ENCODE results near the gene KRTAP9-7. TPM values are rescaled to one million over a fixed set of nuclear protein-coding genes. Genes with fewer than 3 reads are reported as not detected.

Gene KRTAP9-7, protein sequence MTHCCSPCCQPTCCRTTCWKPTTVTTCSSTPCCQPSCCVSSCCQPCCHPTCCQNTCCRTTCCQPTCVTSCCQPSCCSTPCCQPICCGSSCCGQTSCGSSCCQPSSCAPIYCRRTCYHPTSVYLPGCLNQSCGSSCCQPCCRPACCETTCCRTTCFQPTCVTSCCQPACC
- total RNA-seq = not detected in 2 replicates

DNA sequence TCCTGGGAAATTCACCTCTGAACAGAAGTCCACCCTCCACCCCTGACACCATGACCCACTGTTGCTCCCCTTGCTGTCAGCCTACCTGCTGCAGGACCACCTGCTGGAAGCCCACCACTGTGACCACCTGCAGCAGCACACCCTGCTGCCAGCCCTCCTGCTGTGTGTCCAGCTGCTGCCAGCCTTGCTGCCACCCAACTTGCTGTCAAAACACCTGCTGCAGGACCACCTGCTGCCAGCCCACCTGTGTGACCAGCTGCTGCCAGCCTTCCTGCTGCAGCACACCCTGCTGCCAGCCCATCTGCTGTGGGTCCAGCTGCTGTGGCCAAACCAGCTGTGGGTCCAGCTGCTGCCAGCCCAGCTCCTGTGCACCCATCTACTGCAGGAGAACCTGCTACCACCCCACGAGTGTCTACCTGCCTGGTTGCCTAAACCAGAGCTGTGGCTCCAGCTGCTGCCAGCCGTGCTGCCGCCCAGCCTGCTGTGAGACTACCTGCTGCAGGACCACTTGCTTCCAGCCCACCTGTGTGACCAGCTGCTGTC is at the start of gene KRTAP9-7:
Gene KRTAP9-7, plus strand, starts transcription at position 51 of the 543 bp plus-strand sequence. Its CDS starts 0 bp downstream, at position 51.

DNA sequence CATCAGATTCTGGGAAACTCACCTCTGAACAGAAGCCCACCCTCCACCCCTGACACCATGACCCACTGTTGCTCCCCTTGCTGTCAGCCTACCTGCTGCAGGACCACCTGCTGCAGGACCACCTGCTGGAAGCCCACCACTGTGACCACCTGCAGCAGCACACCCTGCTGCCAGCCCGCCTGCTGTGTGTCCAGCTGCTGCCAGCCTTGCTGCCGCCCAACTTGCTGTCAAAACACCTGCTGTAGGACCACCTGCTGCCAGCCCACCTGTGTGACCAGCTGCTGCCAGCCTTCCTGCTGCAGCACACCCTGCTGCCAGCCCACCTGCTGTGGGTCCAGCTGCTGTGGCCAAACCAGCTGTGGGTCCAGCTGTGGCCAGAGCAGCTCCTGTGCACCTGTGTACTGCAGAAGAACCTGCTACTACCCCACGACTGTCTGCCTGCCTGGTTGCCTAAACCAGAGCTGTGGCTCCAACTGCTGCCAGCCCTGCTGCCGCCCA is 48.9 kb upstream of the KRTAP9-7 start, which contains the start of gene KRTAP9-2:
Gene KRTAP9-2, plus strand, starts transcription at position 51 of the 498 bp plus-strand sequence. Its CDS starts 7 bp downstream, at position 58.

DNA sequence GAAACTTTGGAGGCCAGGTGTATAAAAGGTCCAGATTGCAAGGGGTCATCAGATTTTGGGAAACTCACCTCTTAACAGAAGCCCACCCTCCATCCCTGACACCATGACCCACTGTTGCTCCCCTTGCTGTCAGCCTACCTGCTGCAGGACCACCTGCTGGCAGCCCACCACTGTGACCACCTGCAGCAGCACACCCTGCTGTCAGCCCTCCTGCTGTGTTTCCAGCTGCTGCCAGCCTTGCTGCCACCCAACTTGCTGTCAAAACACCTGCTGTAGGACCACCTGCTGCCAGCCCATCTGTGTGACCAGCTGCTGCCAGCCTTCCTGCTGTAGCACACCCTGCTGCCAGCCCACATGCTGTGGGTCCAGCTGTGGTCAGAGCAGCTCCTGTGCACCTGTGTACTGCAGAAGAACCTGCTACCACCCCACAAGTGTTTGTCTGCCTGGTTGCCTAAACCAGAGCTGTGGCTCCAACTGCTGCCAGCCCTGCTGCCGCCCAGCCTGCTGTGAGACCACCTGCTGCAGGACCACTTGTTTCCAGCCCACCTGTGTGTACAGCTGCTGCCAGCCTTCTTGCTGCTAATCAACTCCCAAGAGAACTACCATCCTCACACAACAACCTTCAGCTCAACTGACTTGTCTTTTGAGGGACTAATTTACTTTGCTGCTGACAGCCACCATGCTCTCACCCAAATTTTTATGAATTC is 42.9 kb upstream of the KRTAP9-7 start, which contains the start of gene KRTAP9-3:
Gene KRTAP9-3, plus strand, starts transcription at position 51 of the 707 bp plus-strand sequence. Its CDS starts 53 bp downstream, at position 104.

DNA sequence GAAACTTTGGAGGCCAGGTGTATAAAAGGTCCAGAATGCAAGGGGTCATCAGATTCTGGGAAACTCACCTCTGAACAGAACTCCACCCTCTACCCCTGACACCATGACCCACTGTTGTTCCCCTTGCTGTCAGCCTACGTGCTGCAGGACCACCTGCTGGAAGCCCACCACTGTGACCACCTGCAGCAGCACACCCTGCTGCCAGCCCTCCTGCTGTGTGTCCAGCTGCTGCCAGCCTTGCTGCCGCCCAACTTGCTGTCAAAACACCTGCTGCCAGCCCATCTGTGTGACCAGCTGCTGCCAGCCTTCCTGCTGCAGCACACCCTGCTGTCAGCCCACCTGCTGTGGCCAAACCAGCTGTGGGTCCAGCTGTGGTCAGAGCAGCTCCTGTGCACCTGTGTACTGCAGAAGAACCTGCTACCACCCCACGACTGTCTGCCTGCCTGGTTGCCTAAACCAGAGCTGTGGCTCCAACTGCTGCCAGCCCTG is 37.5 kb upstream of the KRTAP9-7 start, which contains the start of gene KRTAP9-8:
Gene KRTAP9-8, plus strand, starts transcription at position 51 of the 489 bp plus-strand sequence. Its CDS starts 53 bp downstream, at position 104.

DNA sequence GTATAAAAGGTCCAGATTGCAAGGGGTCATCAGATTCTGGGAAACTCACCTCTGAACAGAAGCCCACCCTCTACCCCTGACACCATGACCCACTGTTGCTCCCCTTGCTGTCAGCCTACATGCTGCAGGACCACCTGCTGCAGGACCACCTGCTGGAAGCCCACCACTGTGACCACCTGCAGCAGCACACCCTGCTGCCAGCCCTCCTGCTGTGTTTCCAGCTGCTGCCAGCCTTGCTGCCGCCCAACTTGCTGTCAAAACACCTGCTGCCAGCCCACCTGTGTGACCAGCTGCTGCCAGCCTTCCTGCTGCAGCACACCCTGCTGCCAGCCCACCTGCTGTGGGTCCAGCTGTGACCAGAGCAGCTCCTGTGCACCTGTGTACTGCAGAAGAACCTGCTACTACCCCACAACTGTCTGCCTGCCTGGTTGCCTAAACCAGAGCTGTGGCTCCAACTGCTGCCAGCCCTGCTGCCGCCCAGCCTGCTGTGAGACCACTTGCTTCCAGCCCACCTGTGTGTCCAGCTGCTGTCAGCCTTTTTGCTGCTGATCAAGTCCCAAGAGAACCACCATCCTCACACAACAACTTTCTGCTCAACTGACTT is 25.8 kb upstream of the KRTAP9-7 start, which contains the start of gene KRTAP9-4:
Gene KRTAP9-4, plus strand, starts transcription at position 51 of the 604 bp plus-strand sequence. Its CDS starts 34 bp downstream, at position 85.

DNA sequence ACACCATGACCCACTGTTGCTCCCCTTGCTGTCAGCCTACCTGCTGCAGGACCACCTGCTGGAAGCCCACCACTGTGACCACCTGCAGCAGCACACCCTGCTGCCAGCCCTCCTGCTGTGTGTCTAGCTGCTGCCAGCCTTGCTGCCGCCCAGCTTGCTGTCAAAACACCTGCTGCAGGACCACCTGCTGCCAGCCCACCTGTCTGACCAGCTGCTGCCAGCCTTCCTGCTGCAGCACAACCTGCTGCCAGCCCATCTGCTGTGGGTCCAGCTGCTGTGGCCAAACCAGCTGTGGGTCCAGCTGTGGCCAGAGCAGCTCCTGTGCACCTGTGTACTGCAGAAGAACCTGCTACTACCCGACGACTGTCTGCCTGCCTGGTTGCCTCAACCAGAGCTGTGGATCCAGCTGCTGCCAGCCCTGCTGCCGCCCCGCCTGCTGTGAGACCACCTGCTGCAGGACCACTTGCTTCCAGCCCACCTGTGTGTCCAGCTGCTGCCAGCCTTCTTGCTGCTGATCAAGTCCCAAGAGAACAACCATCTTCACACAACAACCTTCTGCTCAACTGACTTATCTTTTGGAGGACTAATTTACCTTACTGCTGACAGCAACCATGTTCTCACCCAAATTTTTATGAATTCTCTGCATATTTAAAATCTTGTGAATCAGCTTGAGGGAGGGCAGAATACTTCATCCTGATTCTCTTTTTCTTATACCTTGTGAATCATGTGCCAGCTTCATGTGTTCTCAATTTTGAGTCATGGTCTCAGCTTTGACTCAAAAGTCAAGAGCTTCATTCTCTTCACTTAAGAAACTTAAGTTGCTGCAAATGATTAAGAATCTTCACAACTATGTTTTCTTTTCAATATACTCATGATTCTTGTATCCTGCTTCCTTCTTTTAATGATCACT is 19.9 kb upstream of the KRTAP9-7 start, which contains the start of gene KRTAP9-9:
Gene KRTAP9-9, plus strand, starts transcription at position 4 of the 910 bp plus-strand sequence.

DNA sequence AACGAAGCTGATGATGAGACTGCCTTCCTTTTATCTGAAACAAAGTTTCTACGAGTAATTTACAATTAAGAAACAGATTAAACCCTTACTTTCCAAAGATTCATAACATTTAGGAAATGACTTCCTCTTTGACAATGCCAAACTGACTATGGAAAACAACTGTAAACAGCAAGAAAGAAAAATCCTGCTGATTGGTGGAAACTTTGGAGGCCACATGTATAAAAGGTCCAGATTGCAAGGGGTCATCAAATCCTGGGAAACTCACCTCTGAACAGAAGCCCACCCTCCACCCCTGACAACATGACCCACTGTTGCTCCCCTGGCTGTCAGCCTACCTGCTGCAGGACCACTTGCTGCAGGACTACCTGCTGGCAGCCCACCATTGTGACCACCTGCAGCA is 10.4 kb upstream of the KRTAP9-7 start, which contains the start of gene KRTAP9-6:
Gene KRTAP9-6, plus strand, starts transcription at position 301 of the 400 bp plus-strand sequence. Its CDS starts 0 bp downstream, at position 301.

DNA sequence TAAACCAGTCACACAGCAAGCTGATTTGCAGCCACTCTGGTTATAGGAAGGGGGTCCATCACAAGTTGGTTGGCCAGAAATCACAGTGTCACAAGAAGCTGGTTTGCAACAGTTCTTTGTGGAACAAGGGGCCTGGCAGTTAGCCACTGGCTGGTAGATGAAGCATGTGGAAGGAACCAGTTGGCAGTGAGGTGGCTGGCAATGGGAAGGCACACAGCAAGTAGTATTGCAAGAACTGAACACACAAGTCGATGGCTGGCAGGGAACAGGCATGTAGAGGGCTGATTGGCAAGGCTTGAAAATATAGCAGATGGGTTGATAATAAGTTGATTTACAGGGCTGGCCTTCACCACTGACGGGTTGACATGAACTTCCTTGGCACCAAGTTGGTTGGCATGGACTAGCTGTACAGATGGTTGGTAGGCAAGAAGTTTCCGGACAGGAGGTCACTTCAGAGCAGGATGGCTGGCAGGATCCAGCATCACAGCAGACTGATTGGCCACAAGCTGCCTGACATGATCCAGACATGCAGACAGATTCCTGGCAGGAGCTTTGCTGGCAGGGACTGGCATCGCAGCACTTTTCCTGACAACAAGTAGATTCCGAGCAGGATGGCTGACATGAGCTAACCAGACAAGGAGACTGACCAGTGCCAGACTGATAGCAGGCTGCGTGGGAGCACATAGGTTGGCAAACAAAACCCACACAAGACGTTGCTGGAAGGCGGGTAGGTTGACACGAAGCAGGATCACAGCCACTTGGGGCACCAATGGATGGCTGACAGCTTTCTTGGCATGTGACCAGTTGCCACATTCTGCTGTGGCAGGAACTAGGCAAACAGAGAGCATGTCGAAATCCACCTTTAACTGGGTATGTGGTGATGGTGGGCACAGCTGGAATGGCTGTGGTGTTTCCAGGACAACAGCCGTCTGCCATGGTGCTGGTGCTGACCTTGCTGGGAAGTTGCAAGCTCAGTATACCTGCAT is 26.7 kb downstream of the KRTAP9-7 start, which contains the start of gene KRTAP29-1:
Gene KRTAP29-1, minus strand, starts transcription at position 936 of the 986 bp plus-strand sequence. Its CDS starts 0 bp downstream, at position 936.

DNA sequence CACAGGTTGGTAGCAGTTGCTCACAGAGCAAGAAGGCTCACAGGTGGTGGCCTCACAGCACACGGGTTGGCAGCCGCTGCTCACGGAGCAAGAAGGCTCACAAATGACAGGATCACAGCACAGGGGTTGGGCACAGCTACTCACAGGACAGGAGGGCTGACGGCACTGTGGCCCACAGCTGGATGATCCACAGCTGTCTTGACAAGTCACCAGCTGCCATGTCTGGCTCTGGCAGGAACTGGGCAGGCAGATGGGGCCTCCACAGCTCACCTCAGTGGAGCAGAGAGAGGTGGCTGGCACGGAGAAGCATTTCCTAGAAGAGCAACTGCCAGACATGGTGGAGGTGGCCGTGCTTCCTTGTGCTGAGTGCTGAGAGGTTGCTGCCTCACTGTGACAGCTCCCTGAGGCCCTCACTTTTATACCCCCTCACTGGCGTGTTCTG is 33.4 kb downstream of the KRTAP9-7 start, which contains the start of gene KRTAP16-1:
Gene KRTAP16-1, minus strand, starts transcription at position 392 of the 442 bp plus-strand sequence. Its CDS starts 56 bp downstream, at position 336.

DNA sequence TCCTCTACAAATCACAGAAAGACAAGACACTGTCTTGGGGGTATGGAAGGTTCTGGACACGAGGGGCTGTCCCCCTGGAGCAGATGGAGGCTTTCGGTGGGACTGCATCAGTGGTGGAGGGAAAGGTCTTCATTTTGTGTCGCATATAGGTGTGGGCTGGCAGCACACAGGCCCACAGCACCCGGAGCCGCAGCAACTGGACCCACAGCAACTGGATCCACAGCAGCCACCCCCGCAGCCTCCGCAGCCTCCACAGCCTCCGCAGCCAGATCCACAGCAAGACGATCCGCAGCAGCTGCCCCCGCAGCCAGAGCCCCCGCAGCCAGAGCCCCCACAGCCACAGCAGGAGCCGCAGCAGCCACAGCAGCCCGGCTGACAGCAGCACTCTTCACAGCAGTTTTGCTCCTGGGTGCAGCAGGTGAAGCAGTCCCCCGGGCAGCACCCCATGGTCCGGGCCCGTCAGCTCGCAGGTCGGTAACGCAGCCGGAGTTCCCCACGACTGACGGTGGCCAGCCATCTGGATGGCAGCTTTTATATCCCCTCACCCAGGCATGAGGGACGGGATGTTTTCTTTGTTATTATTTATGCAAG is 39.8 kb downstream of the KRTAP9-7 start, which contains the start of gene KRTAP17-1:
Gene KRTAP17-1, minus strand, starts transcription at position 507 of the 591 bp plus-strand sequence. Its CDS starts 60 bp downstream, at position 447.

Other genes with a start within 250 kb of the KRTAP9-7 start
- gene KRTAP1-5, start 248.5 kb upstream of the KRTAP9-7 start, total RNA-seq = not detected in 2 replicates
- gene KRTAP1-4, start 245.5 kb upstream of the KRTAP9-7 start, total RNA-seq = not detected in 2 replicates
- not detected in 2 replicates for gene KRTAP1-3, start 240.8 kb upstream of the KRTAP9-7 start, total RNA-seq
- gene KRTAP1-1, start 234.2 kb upstream of the KRTAP9-7 start, total RNA-seq = not detected in 2 replicates
- not detected in 2 replicates for gene KRTAP2-1, start 228.4 kb upstream of the KRTAP9-7 start, total RNA-seq
- not detected in 2 replicates for gene KRTAP2-2, start 220.5 kb upstream of the KRTAP9-7 start, total RNA-seq
- not detected in 2 replicates for gene KRTAP2-3, start 215.6 kb upstream of the KRTAP9-7 start, total RNA-seq
- not detected in 2 replicates for gene KRTAP2-4, start 209.8 kb upstream of the KRTAP9-7 start, total RNA-seq
- gene KRTAP4-7, start 191.5 kb upstream of the KRTAP9-7 start, total RNA-seq = not detected in 2 replicates
- gene KRTAP4-8, start 177.6 kb upstream of the KRTAP9-7 start, total RNA-seq = not detected in 2 replicates
- not detected in 2 replicates for gene KRTAP4-16, start 173.5 kb upstream of the KRTAP9-7 start, total RNA-seq
- gene KRTAP4-9, start 170.3 kb upstream of the KRTAP9-7 start, total RNA-seq = not detected in 2 replicates
- gene KRTAP4-11, start 157.3 kb upstream of the KRTAP9-7 start, total RNA-seq = not detected in 2 replicates
- gene KRTAP4-12, start 151.5 kb upstream of the KRTAP9-7 start, total RNA-seq = not detected in 2 replicates
- not detected in 2 replicates for gene KRTAP4-6, start 135.2 kb upstream of the KRTAP9-7 start, total RNA-seq
- not detected in 2 replicates for gene KRTAP4-5, start 125.9 kb upstream of the KRTAP9-7 start, total RNA-seq
- not detected in 2 replicates for gene KRTAP4-4, start 115.0 kb upstream of the KRTAP9-7 start, total RNA-seq
- not detected in 2 replicates for gene KRTAP4-3, start 107.5 kb upstream of the KRTAP9-7 start, total RNA-seq
- not detected in 2 replicates for gene KRTAP4-2, start 97.5 kb upstream of the KRTAP9-7 start, total RNA-seq
- not detected in 2 replicates for gene KRTAP4-1, start 90.8 kb upstream of the KRTAP9-7 start, total RNA-seq
- not detected in 2 replicates for gene KRTAP9-1, start 85.8 kb upstream of the KRTAP9-7 start, total RNA-seq
- gene KRTAP9-2, start 49.0 kb upstream of the KRTAP9-7 start, total RNA-seq = not detected in 2 replicates
- not detected in 2 replicates for gene KRTAP9-3, start 43.2 kb upstream of the KRTAP9-7 start, total RNA-seq
- gene KRTAP9-8, start 37.7 kb upstream of the KRTAP9-7 start, total RNA-seq = not detected in 2 replicates
- not detected in 2 replicates for gene KRTAP9-4, start 26.0 kb upstream of the KRTAP9-7 start, total RNA-seq
- not detected in 2 replicates for gene KRTAP9-9, start 20.3 kb upstream of the KRTAP9-7 start, total RNA-seq
- gene KRTAP9-6, start 10.3 kb upstream of the KRTAP9-7 start, total RNA-seq = not detected in 2 replicates
- gene KRTAP29-1, start 27.2 kb downstream of the KRTAP9-7 start, total RNA-seq = not detected in 2 replicates
- gene KRTAP16-1, start 33.6 kb downstream of the KRTAP9-7 start, total RNA-seq = not detected in 2 replicates
- gene KRTAP17-1, start 40.0 kb downstream of the KRTAP9-7 start, total RNA-seq = not detected in 2 replicates
- gene KRT33A, start 75.1 kb downstream of the KRTAP9-7 start, total RNA-seq = not detected in 2 replicates
- not detected in 2 replicates for gene KRT33B, start 94.1 kb downstream of the KRTAP9-7 start, total RNA-seq
- gene KRT34, start 106.6 kb downstream of the KRTAP9-7 start, total RNA-seq = not detected in 2 replicates
- gene KRT31, start 121.9 kb downstream of the KRTAP9-7 start, total RNA-seq = not detected in 2 replicates
- gene KRT37, start 148.9 kb downstream of the KRTAP9-7 start, total RNA-seq = not detected in 2 replicates
- not detected in 2 replicates for gene KRT38, start 165.3 kb downstream of the KRTAP9-7 start, total RNA-seq
- gene KRT32, start 191.7 kb downstream of the KRTAP9-7 start, total RNA-seq = not detected in 2 replicates
- gene KRT35, start 205.5 kb downstream of the KRTAP9-7 start, total RNA-seq = not detected in 2 replicates
- not detected in 2 replicates for gene KRT36, start 214.2 kb downstream of the KRTAP9-7 start, total RNA-seq
- not detected in 2 replicates for gene KRT13, start 229.9 kb downstream of the KRTAP9-7 start, total RNA-seq
- 9.6 TPM in 1 of 2 replicates, not detected in the other for gene KRT15, start 243.2 kb downstream of the KRTAP9-7 start, total RNA-seq